Bronchial epithelial cell (primary cell): Measurements from ENCODE around the gene SNTB2. TPM values are rescaled to one million over a fixed set of nuclear protein-coding genes. Genes with fewer than 3 reads are reported as not detected.

Source experiments
- DNase-seq: peaks from one replicate; pipeline ENCODE4 v3.0.0-alpha.2; 2010; ENCODE audit warnings: low read depth
- FAIRE-seq: peaks from 2 replicates; lab custom pipeline; 2011; peaks lifted over from hg19 to GRCh38; lab: Jason Lieb, UNC
- H3K27me3 ChIP-seq: 2 replicates; pipeline ENCODE4 v1.5.1; 2011; ENCODE audit warnings: low read length; ENCODE audit not compliant: control insufficient read depth, insufficient read depth
- H3K36me3 ChIP-seq: 2 replicates; pipeline ENCODE4 v1.5.1; 2011; ENCODE audit warnings: low read length; ENCODE audit not compliant: control insufficient read depth, insufficient read depth
- H3K4me3 ChIP-seq: 2 replicates; pipeline ENCODE4 v1.5.1; 2011; ENCODE audit warnings: mild to moderate bottlenecking, low read depth, low read length, control low read depth
- CTCF ChIP-seq: IDR thresholded peaks from 2 replicates; pipeline ENCODE4 v1.5.1; 2011; ENCODE audit warnings: mild to moderate bottlenecking, moderate library complexity, low read length, control low read depth, inconsistent platforms; ENCODE audit not compliant: insufficient read depth, severe bottlenecking
- total RNA-seq: library from RNA; depleted of rRNA; stranded (reverse); fragments of >200 nt; gene quantifications from 2 replicates; pipeline ENCODE4 v1.2.1, GENCODE V29; 2014

Gene SNTB2
- total RNA-seq, 1 donor from 2014 or later, result 10.5 TPM

DNA sequence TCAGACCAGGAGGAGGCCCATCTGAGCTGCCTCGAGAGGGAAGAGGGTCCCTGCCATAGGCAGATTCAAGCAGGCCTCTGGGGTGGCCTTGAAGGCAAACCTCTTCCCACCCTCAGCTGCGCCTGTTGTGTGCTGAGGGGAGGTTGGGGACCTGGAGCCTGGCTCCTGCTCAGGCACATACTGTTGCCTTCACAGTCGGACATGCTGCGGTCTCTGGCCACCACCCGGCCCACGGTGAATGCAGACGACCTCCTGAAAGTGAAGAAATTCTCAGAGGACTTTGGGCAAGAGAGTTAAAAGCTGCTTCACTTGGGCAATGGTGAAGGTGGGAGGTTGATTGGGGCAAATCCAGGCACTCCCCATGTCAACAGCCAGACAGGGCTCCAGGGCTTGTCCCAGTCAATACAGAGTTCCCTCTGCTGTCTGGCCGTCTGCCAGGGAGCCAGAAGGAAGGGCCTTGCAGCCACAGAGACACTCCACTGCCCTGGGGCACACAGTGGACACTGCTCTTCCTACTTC is 137.1 kb downstream of the SNTB2 start:
- no peak for DNase-seq
- Histone ChIP-seq H3K27me3 (no peaks in the 10 kb centered on the region), H3K36me3 (peaks cover 38% of the 10 kb centered on the region), H3K4me3 (no peak overlapping the region)
- FAIRE-seq, result no peak
- no peak for TF ChIP-seq CTCF

DNA sequence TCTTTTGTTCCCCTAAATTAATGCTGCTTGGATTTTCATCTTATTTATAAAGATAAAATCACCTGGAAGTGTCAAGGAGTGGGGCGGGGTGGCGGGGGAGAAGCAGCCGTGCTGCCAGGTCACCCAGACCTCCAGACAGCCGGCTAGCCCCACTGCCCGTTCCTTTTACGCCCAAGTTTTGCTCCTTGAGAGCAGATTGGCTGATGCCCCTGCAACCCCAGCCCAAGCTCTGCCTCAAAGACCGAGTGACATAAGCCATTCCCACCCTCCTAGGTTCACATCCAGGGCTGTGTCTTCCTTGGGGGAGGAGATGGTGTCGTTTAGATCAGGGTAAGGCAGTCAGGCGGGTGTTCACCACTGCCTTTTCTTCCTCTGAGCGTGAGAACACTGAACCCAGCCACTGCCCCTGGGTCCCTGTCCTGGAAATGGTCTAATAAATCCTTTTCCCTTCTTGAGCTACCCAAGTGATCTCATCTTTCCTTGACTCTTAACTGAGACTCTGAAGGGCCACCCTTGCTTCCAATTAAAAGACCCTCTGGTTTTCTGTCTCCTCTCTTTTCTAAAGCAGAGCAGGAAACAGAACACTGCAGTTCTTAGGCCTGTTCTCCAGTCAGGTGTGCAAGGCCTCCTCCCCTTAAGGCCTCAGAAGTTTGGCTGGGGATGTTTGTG is 137.8 kb downstream of the SNTB2 start:
- DNase-seq (no peak), FAIRE-seq (no peak)
- no peaks in the 10 kb centered on the region for H3K27me3 ChIP-seq
- TF ChIP-seq CTCF, result no peak
- H3K4me3 ChIP-seq, result no peak overlapping the region
- H3K36me3 ChIP-seq, result peaks cover 33% of the 10 kb centered on the region

- FAIRE-seq, result no peak
- Histone ChIP-seq H3K27me3 (no peaks in the 10 kb centered on the region), H3K36me3 (peaks cover 26% of the 10 kb centered on the region), H3K4me3 (no peak overlapping the region)
- no peak for TF ChIP-seq CTCF
- no peak for DNase-seq
Observed at GRCh38 chr16:69325784-69326171, 138.8 kb downstream of the SNTB2 start.

DNA sequence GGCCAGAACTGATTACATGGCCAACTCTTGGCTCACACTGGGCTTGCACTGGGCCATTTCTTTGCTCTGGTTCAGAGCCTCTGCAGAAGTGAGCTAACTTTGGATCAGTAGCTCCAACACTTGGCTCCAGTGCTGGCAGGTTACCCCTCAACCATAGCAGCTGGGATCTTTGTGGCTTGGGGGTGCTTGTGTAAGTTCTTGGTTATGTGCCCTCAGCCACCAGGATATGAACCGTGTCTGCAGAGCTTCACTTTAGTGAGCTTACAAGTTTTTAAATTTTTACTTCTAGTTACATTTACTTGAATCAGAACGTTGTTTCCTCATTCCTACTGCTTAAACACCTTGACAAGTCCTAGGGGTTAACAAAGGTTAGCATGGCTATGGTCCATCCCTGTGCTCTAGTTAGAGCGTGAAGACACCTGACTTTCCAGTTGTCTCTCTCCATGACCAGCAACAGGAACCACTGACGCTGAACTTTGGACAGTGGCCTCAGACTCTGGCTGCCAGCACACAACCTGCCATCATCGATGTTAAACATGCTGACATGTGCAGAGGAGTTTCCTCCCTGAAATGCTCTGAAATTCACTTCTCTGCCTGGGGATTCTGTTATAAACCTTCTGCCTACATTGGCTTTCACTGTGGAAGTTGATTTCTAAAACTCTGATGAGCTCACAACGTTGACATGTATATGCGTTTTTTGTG is 139.4 kb downstream of the SNTB2 start:
- no peak for TF ChIP-seq CTCF
- FAIRE-seq (peak; percentile 60), DNase-seq (no peak)
- Histone ChIP-seq H3K4me3 (no peak overlapping the region), H3K36me3 (peaks cover 23% of the 10 kb centered on the region), H3K27me3 (no peaks in the 10 kb centered on the region)

GRCh38 chr16:69327585-69328310 is 140.8 kb downstream of the SNTB2 start:
- TF ChIP-seq CTCF, result no peak
- Histone ChIP-seq H3K36me3 (peaks cover 20% of the 10 kb centered on the region), H3K27me3 (no peaks in the 10 kb centered on the region), H3K4me3 (no peak overlapping the region)
- DNase-seq (no peak), FAIRE-seq (no peak)
